HK-2 (cell line): Measurements from ENCODE around the gene ACER2.
"Not testable (repeated sequence)": the region's sequence is repeated elsewhere in the genome, so short reads cannot be mapped to it uniquely, and the experiment has no call there.

ENCODE experiments used
- DNase-seq: peaks from one replicate; pipeline ENCODE4 v3.0.0-alpha.2; 2018; ENCODE audit not compliant: unreplicated experiment

Gene ACER2

DNA sequence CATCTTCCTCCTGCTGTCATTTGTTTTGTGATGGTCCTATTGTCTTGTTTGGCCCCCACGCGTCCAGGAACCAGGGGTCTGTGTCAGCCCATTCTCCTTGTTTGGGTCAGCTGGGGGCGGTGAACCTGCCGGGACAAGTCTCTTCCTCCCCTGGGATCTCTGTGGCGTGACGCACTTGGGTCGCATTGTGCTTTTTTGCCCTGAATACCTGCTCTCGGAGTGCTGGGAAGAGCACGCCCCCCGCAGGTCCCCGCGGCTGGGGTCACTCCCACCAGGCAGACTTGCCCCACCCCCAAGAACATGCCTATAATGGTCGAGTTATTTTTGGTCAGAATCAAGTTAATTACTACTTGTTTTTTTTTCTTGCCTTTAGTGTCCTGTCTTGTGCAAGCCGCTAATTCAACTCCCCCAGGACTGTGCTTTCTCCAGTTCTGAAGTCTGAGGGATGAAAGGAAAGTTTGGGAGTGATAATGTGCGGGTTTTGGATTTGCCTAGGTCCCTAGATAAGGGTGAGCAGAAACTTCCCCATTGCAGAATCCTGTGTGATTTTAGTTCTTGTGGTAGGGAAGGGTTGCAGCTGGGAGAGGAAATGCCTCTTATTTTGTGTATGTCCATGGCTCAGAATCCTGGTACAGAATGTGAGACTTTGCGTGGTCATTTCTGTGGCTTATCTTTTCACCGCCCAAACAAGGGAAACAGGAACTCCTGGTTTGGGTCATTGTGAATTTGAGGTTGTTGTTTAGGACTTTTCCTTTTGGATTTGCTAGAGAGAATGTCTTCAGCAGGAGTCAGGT is 789 bp downstream of the ACER2 start:
- no peak for DNase-seq

DNA sequence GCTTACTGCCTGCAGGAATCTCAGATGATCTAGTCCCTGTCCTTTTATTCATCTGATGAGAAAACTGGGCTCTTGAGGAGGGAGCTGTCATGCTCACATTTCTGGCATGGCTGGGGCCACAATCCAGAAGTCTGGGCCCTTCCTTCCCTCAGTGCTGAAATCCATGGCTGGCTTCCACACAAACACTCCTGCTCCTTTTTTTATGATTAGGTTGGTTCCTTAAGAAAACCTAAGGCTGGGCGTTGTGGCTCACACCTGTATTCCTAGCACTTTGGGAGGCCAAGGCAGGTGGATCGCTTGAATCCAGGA is 1.3 kb downstream of the ACER2 start:
- DNase-seq, result no peak

DNA sequence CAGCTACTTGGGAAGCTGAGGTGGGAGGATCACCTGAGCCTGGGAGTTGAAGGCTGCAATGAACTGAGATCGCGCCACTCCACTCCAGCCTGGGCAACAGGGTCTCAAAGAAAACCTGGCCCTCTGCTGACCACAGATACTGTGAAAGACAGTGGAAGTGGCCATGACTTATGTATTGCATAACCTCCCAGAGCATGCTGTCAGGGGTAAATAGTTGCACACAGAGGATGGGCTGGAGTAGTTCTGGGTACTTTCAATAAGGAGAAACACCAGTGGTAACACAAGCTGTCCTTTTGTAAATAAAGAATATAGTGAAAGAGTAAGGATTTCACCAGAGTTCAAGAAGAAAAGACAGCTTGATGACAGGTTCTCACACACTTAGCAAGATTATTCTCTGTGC is 1.8 kb downstream of the ACER2 start:
- DNase-seq, result no peak

DNA sequence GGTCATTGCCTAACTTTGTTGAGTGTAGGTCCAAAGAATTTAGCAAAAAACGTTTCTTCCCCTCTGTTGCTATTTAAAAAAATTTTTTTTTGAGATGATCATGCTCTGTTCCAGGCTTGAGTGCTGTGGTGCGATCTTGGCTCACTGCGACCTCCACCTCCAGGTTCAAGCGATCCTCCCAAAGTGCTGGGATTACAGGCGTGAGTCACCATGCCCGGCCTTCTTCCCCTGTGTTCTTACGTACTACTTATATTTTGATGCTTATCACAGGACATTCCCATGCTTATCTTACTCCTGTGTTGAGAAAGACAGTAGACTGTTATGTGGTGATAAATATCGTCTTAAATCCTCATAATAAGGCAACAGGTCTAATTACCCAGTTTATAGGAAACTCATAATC is 2.5 kb downstream of the ACER2 start:
- no peak for DNase-seq

DNA sequence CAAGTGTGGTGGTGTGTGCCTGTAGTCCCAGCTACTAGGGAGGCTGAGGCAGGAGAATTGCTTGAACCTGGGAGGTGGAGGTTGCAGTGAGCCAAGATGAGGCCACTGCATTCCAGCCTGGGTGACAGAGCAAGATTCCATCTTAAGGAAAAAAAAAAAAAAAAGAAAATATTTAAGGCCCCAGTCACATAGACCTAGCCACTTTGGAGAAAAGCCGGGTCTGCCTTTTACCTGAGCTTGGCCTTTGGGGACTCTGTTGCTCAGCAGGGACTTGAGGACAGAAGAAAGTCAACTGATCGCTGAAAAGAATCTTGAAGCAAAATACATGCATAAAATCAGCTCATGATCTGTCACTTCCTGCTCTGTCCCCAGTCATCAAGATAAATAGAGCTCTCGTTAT is 4.6 kb downstream of the ACER2 start:
- DNase-seq, result not testable (repeated sequence)

- DNase-seq, result no peak
These were observed 7.3 kb downstream of the ACER2 start for GRCh38 chr9:19416143-19416542.

DNA sequence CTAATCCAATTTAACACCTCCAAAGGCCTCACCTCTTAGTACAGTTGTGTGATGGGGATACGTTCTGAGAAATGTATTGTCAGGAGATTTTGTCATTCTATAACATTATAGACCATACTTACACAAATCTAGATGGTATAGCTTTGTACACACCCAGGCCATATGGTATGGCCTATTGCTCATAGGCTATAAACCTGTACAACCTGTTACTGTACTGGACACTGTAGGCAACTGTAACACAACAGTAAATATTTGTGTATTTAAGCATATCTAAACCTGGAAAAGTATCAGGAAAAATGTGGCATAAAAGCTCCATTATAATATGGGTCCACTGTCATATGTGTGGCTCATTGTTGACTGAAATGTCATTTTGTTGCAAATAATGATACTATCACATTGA is 12.1 kb downstream of the ACER2 start:
- DNase-seq, result no peak

- no peak for DNase-seq
These were observed 14.4 kb downstream of the ACER2 start for GRCh38 chr9:19423163-19423562.

DNA sequence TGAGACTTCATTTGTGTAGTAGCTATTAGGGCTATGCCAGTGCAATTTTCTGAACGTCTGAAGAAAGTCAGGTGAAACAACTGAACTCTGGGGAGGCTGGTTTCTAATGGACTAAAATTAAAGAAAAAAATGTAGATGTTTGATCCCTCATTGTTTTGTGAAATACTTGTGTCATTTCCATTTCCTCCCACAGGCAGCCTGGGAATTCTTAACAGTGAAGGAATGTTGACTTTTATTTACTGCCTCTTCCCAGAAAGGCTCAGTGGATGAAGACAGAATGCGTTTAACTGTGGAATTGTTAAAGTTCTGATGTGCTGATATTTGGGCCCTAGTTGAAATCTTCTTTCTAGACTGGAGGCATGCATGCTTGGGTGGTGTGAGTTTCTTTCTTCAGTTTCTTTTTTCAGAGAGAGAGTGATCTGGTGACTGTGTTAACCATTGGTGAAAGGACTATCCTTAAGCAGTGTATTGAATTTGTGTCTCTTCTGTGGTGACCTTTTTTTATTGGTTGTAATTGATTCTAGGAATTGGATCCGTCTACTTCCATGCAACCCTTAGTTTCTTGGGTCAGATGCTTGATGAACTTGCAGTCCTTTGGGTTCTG is 15.5 kb downstream of the ACER2 start:
- DNase-seq, result no peak

- no peak for DNase-seq
These were observed 20.8 kb downstream of the ACER2 start for GRCh38 chr9:19429595-19429994.

DNA sequence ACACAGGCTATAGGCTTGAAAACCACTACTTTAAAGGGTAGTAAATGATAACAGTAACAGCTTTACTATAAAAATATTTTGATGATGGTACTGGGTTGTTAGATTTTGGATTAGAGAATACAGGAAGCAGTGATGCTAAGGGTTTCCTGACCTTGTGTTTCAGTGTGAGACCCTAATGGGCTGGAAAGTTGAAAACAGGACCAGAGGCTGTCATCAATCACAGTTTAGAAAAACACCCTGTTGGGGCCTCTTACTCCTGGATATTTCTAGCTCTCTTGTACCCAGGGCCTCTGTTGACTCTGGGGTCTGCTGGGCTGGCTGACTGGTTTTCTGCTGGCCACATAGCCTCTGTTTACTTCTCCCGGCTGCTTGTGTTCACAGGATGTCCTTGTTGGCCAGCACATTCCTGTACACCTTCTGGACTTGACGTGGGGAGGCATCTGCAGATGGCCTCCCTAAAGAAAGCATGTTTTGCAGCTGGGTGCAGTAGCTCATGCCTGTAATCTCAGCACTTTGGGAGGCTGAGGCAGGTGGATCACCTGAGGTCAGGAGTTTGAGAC is 21.5 kb downstream of the ACER2 start:
- DNase-seq, result no peak

DNA sequence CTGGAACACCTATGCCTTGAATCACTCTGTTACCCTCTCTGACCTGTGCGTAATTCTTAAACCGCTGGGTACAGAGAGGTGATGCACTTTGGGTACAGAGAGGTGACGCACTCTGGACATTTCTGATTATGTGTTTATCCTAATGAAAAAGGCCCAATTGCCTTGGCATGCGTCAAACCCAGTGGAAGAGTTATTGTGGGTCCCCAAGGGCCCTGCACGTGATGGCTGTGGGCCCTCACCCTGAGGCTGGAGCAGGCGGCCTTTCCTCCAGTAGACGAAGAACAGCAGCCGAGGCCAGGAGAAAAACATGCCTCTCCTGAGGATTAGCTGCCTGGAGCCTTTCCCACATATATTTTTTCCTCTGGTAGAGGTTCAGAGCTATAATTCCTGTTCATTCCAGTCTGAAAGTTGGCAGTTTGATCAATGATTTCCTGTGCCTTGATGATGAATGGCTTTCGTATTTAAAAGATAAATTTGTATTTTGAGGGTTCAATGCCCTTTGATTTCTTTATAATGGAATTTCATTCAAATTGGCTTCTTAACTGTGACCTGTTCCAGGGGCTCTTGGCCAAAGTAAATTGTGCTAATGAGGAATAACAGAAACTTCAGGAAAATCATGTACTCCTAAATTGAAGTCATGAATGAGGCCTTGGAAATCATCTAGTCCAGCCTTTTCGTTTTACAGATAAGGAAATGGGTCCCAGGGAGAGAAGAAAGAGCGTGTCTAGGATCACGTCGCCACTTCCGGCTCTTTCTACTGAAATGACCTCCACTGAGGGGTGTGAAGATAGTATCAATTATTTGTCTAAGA is 22.8 kb downstream of the ACER2 start:
- no peak for DNase-seq

- DNase-seq, result no peak
These were observed 23.7 kb downstream of the ACER2 start for GRCh38 chr9:19432473-19432872.

DNA sequence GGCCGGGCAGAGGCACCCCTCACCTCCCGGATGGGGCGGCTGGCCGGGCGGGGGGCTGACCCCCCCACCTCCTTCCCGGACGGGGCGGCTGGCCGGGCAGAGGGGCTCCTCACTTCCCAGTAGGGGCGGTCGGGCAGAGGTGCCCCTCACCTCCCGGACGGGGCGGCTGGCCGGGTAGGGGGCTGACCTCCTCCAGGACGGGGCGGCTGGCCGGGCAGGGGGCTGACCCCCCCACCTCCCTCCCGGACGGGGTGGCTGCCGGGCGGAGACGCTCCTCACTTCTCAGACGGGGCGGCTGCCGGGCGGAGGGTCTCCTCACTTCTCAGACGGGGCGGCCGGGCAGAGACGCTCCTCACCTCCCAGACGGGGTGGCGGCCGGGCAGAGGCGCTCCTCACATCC is 24.9 kb downstream of the ACER2 start:
- not testable (repeated sequence) for DNase-seq

DNA sequence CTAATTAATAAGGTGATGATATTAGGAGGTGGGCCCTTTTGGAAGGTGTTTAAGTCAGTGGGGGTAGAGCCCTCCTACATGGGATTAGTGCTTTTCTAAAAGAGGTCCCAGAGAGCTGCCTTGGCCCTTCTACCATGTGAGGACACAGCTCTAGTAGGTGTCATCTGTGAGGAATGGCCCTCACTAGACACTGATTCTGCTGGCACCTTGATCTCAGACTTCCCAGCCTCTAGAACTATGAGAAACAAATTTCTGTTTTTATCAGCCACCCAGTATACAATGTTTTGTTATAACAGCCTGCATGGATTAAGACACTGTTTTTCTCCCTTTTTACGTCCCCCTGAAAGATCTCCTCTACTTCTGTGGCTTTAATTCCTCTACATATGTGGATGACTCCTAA is 31.6 kb downstream of the ACER2 start:
- DNase-seq, result no peak

- no peak for DNase-seq
These were observed 32.2 kb downstream of the ACER2 start for GRCh38 chr9:19440823-19441580.

DNA sequence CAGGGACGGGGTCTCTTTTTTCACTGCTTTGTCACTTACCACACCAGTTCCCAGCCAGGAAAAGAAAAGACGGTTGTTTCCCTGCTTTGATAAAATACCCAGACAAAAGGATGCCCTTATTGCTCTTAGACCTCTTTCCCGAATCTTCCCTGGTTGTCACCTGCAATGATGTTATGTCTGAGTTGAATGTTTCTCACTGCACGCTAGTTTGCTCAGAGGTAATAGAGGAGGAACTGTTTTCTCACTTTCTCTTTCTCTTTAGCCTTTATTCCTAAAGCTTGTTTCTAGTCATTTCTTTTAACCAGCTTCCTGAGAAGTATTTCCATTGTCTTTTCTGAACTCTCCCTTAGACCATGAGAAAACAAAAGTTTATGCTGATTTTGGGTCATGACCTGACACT is 32.9 kb downstream of the ACER2 start:
- DNase-seq, result no peak

DNA sequence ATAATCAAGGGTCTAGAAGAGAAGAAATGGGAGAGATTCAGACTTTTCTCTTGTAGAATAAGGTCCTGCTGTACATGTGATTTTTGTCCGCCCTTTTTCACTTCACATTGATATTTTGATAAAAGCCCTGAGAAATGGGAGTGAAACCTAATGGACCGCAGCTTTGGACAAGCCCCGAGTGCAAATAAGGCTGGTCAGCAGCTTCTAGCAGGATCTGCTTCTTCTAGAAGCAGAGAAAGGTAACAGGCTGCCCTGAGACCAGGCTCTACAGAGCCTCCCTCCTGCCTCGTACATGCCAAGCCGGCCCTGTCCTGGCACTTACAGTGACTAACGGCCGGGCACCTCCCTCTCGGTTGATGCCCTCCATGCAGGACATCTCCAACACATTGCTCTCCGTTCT is 33.4 kb downstream of the ACER2 start:
- DNase-seq, result no peak

- no peak for DNase-seq
These were observed 36.6 kb downstream of the ACER2 start for GRCh38 chr9:19445452-19445851.

GRCh38 chr9:19446361-19446861 is 37.6 kb downstream of the ACER2 start:
- no peak for DNase-seq

DNA sequence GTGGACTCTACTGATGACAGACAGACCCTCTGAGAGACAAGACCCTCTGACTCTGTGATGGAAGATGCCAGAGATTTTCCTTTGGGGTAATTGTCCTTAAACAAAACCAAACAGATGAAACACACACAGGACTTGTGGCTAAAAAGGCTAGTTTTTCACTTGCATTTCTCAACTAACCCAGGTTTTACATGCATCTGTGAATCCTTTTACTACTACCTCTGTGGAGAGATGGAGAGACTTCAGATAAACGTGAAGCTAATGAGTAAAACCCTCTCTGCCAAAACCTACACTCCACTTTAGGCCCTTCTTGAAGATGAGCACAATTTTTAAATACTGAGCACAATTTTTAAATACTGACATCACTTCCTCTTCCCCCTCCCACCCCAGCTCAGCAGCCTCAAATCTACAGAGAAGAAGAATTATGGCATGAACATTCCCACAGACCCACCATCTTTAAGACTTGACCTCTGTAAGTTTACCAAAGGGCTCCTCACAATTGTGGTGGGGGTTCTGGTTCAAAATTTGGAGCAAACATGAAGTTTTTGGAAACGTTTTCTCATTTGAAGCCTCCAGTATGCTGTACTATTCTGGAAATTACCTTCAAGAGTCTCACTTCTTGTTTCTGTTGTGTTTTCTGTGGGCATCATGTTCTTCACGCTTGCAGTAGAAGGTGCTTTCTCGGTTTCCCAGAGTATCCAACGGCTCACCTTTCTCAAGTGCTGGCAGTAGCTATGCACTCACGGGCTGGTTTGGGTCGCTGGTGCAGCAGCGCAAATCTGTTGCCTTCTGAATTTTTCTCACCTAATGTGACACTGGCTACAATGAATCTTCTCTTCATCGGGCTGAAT is 42.7 kb downstream of the ACER2 start:
- DNase-seq, result no peak
